A549 (cell line): ENCODE data around the gene TMEM74B. TPM values are rescaled to one million over a fixed set of nuclear protein-coding genes. Genes with fewer than 3 reads are reported as not detected.
A peak's percentile ranks its signal among the peaks of the same experiment; 100 is the strongest.
"Not testable (repeated sequence)": the region's sequence is repeated elsewhere in the genome, so short reads cannot be mapped to it uniquely, and the experiment has no call there.

Experiments used
- ATAC-seq, 2 experiments: fragments of 200-7000 bp in 1 of 2; fragments of >200 bp in 1 of 2; cut with Nextera tagmentation in 1 of 2; cut with Tn5 transposase in 1 of 2; 3 replicates each; pipeline versions ENCODE4 v1.8.0 to v1.9.1; 2018 to 2020; ENCODE audit warnings: mild to moderate bottlenecking in 1 of 2, moderate library complexity in 1 of 2
- CTCF ChIA-PET: fragments of 300-600 bp; sonication (Branson Sonifier 250); formaldehyde crosslinking; extraction: SDS; loops from one replicate; lab custom pipeline; 2021; ENCODE audit warnings: antibody characterized with exemption, inconsistent platforms; lab: Yijun Ruan, JAX
- POLR2A ChIA-PET: fragments of 350-600 bp; formaldehyde crosslinking; extraction: SDS; loops from one replicate; lab custom pipeline; 2021; ENCODE audit warnings: antibody characterized with exemption, inconsistent platforms; lab: Yijun Ruan, JAX
- DNase-seq, 2 experiments: peaks; one replicate each; pipeline versions ENCODE4 v3.0.0 to v3.0.0-alpha.2; 2011 to 2016; ENCODE audit warnings: low read depth in 1 of 2, low spot score in 1 of 2
- FAIRE-seq: peaks from 2 replicates; lab custom pipeline; 2011; peaks lifted over from hg19 to GRCh38; lab: Jason Lieb, UNC
- H3K27ac ChIP-seq, 2 experiments: fragments of >200 bp; sonication (Bioruptor Twin); formaldehyde crosslinking; 3 replicates each; pipeline ENCODE4 v1.5.1; 2016 to 2017
- H3K4me1 ChIP-seq: fragments of >200 bp; sonication (Bioruptor Twin); formaldehyde crosslinking; 3 replicates; pipeline ENCODE4 v1.6.1; 2016
- H3K4me2 ChIP-seq: fragments of >200 bp; sonication (Bioruptor Twin); formaldehyde crosslinking; 3 replicates; pipeline ENCODE4 v1.6.1; 2016
- H3K4me3 ChIP-seq: fragments of >200 bp; sonication (Bioruptor Twin); formaldehyde crosslinking; 3 replicates; pipeline ENCODE4 v1.5.1; 2016
- H3K9me3 ChIP-seq: fragments of >200 bp; sonication (Bioruptor Twin); formaldehyde crosslinking; 3 replicates; pipeline ENCODE4 v1.6.1; 2016
- CBX2 ChIP-seq: fragments of 200-600 bp; sonication (generic); IDR thresholded peaks from 2 replicates; pipeline ENCODE4 v1.6.1; 2016; ENCODE audit warnings: low read depth, mild to moderate bottlenecking, borderline replicate concordance
- CEBPB ChIP-seq, 2 experiments: fragments of >200 bp in 1 of 2; sonication (Bioruptor Twin) in 1 of 2; formaldehyde crosslinking in 1 of 2; IDR thresholded peaks; 2 replicates each; pipeline ENCODE4 v1.6.1; 2012 to 2016
- CHD2 ChIP-seq: fragments of 150-350 bp; IDR thresholded peaks from 2 replicates; pipeline ENCODE4 v1.6.1; 2014; ENCODE audit warnings: low read length; ENCODE audit not compliant: partially characterized antibody
- EP300 ChIP-seq, 2 experiments: fragments of >200 bp; sonication (Bioruptor Twin); formaldehyde crosslinking; IDR thresholded peaks; 2 replicates in 1 of 2; 3 replicates in 1 of 2; pipeline ENCODE4 v1.6.1; 2016 to 2017
- ESRRA ChIP-seq: fragments of 150-350 bp; IDR thresholded peaks from 2 replicates; pipeline ENCODE4 v1.6.1; 2014; ENCODE audit warnings: mild to moderate bottlenecking, low read length, borderline replicate concordance
- GATA3 ChIP-seq: IDR thresholded peaks from 2 replicates; pipeline ENCODE4 v1.6.1; 2012; ENCODE audit warnings: borderline replicate concordance
- HES2 ChIP-seq: fragments of >200 bp; sonication (Bioruptor Twin); formaldehyde crosslinking; IDR thresholded peaks from 2 replicates; pipeline ENCODE4 v1.6.1; 2016
- HEYL ChIP-seq: fragments of 250-450 bp; sonication (Bioruptor Pico); IDR thresholded peaks from 2 replicates; pipeline ENCODE4 v1.8.0; 2021; ENCODE audit warnings: mild to moderate bottlenecking, moderate library complexity
- HOXB5 ChIP-seq: fragments of 250-450 bp; sonication (Bioruptor Pico); IDR thresholded peaks from 2 replicates; pipeline ENCODE4 v1.5.0; 2020; ENCODE audit warnings: mild to moderate bottlenecking, moderate library complexity
- JUNB ChIP-seq: fragments of >200 bp; sonication (Bioruptor Twin); formaldehyde crosslinking; IDR thresholded peaks from 2 replicates; pipeline ENCODE4 v1.6.1; 2016
- MAFK ChIP-seq: fragments of 450-650 bp; IDR thresholded peaks from 2 replicates; pipeline ENCODE4 v1.6.1; 2014; ENCODE audit not compliant: partially characterized antibody
- MAZ ChIP-seq: fragments of 150-350 bp; IDR thresholded peaks from 2 replicates; pipeline ENCODE4 v1.6.1; 2014; ENCODE audit warnings: antibody characterized with exemption, low read depth, low read length, borderline replicate concordance
- NR3C1 ChIP-seq: fragments of >200 bp; sonication (Bioruptor Twin); formaldehyde crosslinking; IDR thresholded peaks from 3 replicates; pipeline ENCODE4 v1.6.1; 2017
- PHF8 ChIP-seq: fragments of 200-600 bp; sonication (generic); IDR thresholded peaks from 2 replicates; pipeline ENCODE4 v1.6.1; 2016; ENCODE audit warnings: low read depth, mild to moderate bottlenecking, antibody characterized with exemption, moderate library complexity, borderline replicate concordance
- POLR2A ChIP-seq: IDR thresholded peaks from 2 replicates; pipeline ENCODE4 v1.6.1; 2012; ENCODE audit warnings: mild to moderate bottlenecking, low read length
- POLR2AphosphoS2 ChIP-seq: conservative IDR thresholded peaks from 2 replicates; pipeline ENCODE4 v1.6.1; 2012; ENCODE audit warnings: low read length, improper control_type of control experiment, inconsistent platforms
- RARB ChIP-seq: fragments of 250-450 bp; sonication (Bioruptor Pico); IDR thresholded peaks from 2 replicates; pipeline ENCODE4 v1.8.0; 2021; ENCODE audit warnings: mild to moderate bottlenecking, moderate library complexity
- RFX5 ChIP-seq: fragments of 450-650 bp; IDR thresholded peaks from 2 replicates; pipeline ENCODE4 v1.7.1; 2014; ENCODE audit warnings: antibody characterized with exemption, mild to moderate bottlenecking, moderate library complexity
- SMC3 ChIP-seq: fragments of >200 bp; sonication (Bioruptor Twin); formaldehyde crosslinking; IDR thresholded peaks from 3 replicates; pipeline ENCODE4 v1.6.1; 2018; ENCODE audit warnings: inconsistent platforms
- ZC3H11A ChIP-seq: fragments of 450-650 bp; IDR thresholded peaks from 2 replicates; pipeline ENCODE4 v1.6.1; 2014; ENCODE audit warnings: antibody characterized with exemption, mild to moderate bottlenecking
- ZSCAN20 ChIP-seq: fragments of 250-450 bp; sonication (Bioruptor Pico); IDR thresholded peaks from 2 replicates; pipeline ENCODE4 v1.8.0; 2022; ENCODE audit warnings: mild to moderate bottlenecking, moderate library complexity
- WGBS: methylation state at CpG from one replicate; pipeline ENCODE4 v1.1.6; 2017; ENCODE audit errors: missing lambda C conversion rate; 5-methylcytosine and 5-hydroxymethylcytosine counted together
- polyA plus RNA-seq, 4 experiments: library from polyadenylated mRNA; depleted of rRNA in 3 of 4; stranded (reverse); fragments of >200 nt; fragmentation: RNase III in 1 of 4; extraction: RNeasy Plus Mini Kit Qiagen cat#74134 plus additional on column Dnase treatment in 1 of 4; gene quantifications; 2 replicates in 3 of 4; 3 replicates in 1 of 4; pipeline ENCODE4 v1.2.3, GENCODE V29; 2011 to 2017

The TMEM74B gene
- polyA plus RNA-seq, 2 of the 4 experiments (the other 2 are of a cell fraction) = 2.9 to 3.4 TPM

- POLR2A ChIA-PET = interaction anchor here (0.9 kb wide), 1 partner anchor 33 kb away, joined by 3 read pairs; the partner anchor contains the start of gene PSMF1
- Histone ChIP-seq H3K27ac (no peak overlapping the region), H3K4me3 (no peak overlapping the region), H3K9me3 (no peaks in the 10 kb centered on the region), H3K4me2 (no peak overlapping the region), H3K4me1 (peaks cover 9% of the 10 kb centered on the region)
- CTCF ChIA-PET = interaction anchor here (0.7 to 1.8 kb wide), 6 partner anchors 9 to 335 kb away, joined by 3 to 5 read pairs (median 4); no protein-coding TSS in a partner anchor
- TF ChIP-seq CBX2 = no peak
- no peak for TF ChIP-seq ESRRA
- no peak for TF ChIP-seq HES2
- no peak for TF ChIP-seq ZC3H11A
- TF ChIP-seq HEYL = no peak
- no peak for TF ChIP-seq HOXB5 (CRISPR knock-in tag)
- TF ChIP-seq GATA3 = no peak
- FAIRE-seq (no peak), DNase-seq (no peak), ATAC-seq (no peak)
- 87% methylated on average over 1 of the region's 1 CpG for WGBS
Measured at GRCh38 chr20:1150968-1151367, 33.8 kb downstream of the TMEM74B start.

GRCh38 chr20:1150218-1150617 lies 34.6 kb downstream of the TMEM74B start:
- no peaks in the 10 kb centered on the region for H3K9me3 ChIP-seq
- DNase-seq = peak; percentile 9 to 52
- TF ChIP-seq RARB (no peak), CBX2 (no peak), MAFK (peak; percentile 94)
- peak overlapping the region; percentile 39 for H3K4me2 ChIP-seq
- POLR2A ChIA-PET = interaction anchor here (0.9 kb wide), 1 partner anchor 32 kb away, joined by 3 read pairs; the partner anchor contains the start of gene PSMF1
- 39% methylated on average over 4 of the region's 4 CpGs for WGBS
- no peak overlapping the region for H3K4me3 ChIP-seq
- ATAC-seq = peak; percentile 64 to 68; a peak in 5 of 6 replicates
- FAIRE-seq = no peak
- no peak overlapping the region for H3K27ac ChIP-seq
- H3K4me1 ChIP-seq = peaks cover 9% of the 10 kb centered on the region
- CTCF ChIA-PET = interaction anchor here (1.2 to 1.4 kb wide), 4 partner anchors 10 to 193 kb away, joined by 3 to 5 read pairs (median 3); no protein-coding TSS in a partner anchor

GRCh38 chr20:1149812-1150211 lies 35.0 kb downstream of the TMEM74B start:
- peak overlapping the region; percentile 39 for H3K4me2 ChIP-seq
- POLR2A ChIA-PET, H3K9me3 ChIP-seq, FAIRE-seq, H3K4me3 ChIP-seq, H3K27ac ChIP-seq, H3K4me1 ChIP-seq, DNase-seq: not testable (repeated sequence)
- CTCF ChIA-PET = interaction anchor here (1.2 to 1.4 kb wide), 3 partner anchors 9 to 192 kb away, joined by 3 to 5 read pairs (median 3); no protein-coding TSS in a partner anchor
- WGBS = 78% methylated on average over 2 of the region's 2 CpGs
- ATAC-seq = peak in 1 of 2 experiments; percentile 24; a peak in 2 of 6 replicates

GRCh38 chr20:1146957-1147356 lies 37.8 kb downstream of the TMEM74B start:
- Histone ChIP-seq H3K4me3 (no peak overlapping the region), H3K9me3 (no peaks in the 10 kb centered on the region), H3K4me1 (peaks cover 9% of the 10 kb centered on the region), H3K4me2 (no peak overlapping the region), H3K27ac (no peak overlapping the region)
- POLR2A ChIA-PET = no interaction called here
- ATAC-seq = no peak
- no peak for FAIRE-seq
- CTCF ChIA-PET = interaction anchor here (1.0 to 1.5 kb wide), 3 partner anchors 8 to 39 kb away, joined by 3 to 5 read pairs (median 5); no protein-coding TSS in a partner anchor
- DNase-seq = no peak
- TF ChIP-seq NR3C1 (no peak), RFX5 (no peak), JUNB (no peak), HOXB5 (CRISPR knock-in tag) (no peak), EP300 (IDR thresholded peaks at IDR 0.05) (no peak), MAZ (no peak), POLR2A (no peak), ZSCAN20 (no peak), SMC3 (no peak), POLR2AphosphoS2 (no peak), GATA3 (no peak), ZC3H11A (no peak), ESRRA (no peak), PHF8 (no peak), CEBPB (IDR thresholded peaks at IDR 0.05) (no peak), CHD2 (no peak)
- WGBS = 93% methylated on average over 5 of the region's 5 CpGs
